ENCODE results near the gene MTF2. TPM values are rescaled to one million over a fixed set of nuclear protein-coding genes. Genes with fewer than 3 reads are reported as not detected.

MTF2 gene
- total and polyA plus RNA-seq, 10 donors, result 16.4 to 50.5 (median 39.5) TPM

DNA sequence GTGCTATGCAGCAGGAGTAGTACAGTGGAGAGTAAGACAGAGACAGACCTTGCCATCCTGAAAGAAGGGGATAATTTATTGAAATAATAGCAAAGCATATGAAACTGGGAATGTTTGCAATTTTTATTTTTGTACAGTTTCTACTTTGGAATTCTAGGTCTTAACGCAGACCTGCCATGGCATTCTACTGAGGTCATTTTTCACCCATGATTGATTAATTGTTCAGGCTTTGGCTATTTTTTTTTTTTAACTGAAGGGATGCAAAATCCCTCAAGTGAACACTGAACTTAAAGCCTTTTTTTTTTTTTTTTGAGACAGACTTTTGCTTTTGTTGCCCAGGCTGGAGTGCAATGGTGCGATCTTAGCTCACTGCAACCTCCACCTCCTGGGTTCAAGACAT lies 27.1 kb downstream of the MTF2 start:
- Histone ChIP-seq H3K27me3 (replicated peaks in 1 of 7) (no peaks in the 10 kb centered on the region), H3K9me3 (peaks cover 0 to 24% (median 21%) of the 10 kb centered on the region in 8 donors), H3K4me1 (peaks cover 0 to 43% (median 25%) of the 10 kb centered on the region in 6 donors), H3K4me3 (no peak overlapping the region), H3K27ac (no peak overlapping the region), H3K36me3 (peaks cover 0 to 68% (median 12%) of the 10 kb centered on the region in 6 donors)
- no peak for TF ChIP-seq POLR2AphosphoS5 (IDR thresholded peaks at IDR 0.05)
- no peak for TF ChIP-seq POLR2A (IDR thresholded peaks at IDR 0.05)
- TF ChIP-seq, protein P1, sequence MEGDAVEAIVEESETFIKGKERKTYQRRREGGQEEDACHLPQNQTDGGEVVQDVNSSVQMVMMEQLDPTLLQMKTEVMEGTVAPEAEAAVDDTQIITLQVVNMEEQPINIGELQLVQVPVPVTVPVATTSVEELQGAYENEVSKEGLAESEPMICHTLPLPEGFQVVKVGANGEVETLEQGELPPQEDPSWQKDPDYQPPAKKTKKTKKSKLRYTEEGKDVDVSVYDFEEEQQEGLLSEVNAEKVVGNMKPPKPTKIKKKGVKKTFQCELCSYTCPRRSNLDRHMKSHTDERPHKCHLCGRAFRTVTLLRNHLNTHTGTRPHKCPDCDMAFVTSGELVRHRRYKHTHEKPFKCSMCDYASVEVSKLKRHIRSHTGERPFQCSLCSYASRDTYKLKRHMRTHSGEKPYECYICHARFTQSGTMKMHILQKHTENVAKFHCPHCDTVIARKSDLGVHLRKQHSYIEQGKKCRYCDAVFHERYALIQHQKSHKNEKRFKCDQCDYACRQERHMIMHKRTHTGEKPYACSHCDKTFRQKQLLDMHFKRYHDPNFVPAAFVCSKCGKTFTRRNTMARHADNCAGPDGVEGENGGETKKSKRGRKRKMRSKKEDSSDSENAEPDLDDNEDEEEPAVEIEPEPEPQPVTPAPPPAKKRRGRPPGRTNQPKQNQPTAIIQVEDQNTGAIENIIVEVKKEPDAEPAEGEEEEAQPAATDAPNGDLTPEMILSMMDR (IDR thresholded peaks at IDR 0.05 in 8 of 11, conservative IDR thresholded peaks at IDR 0.05 in 3 of 11), result no peak
- DNase-seq, result no peak
- intact Hi-C loops (cut with DNase I; ENCODE audit: low total_unique reads), result no loop called here
- WGBS, 5 donors, result 92 to 97% (median 95%) methylated on average over 2 of the region's 2 CpGs

DNA sequence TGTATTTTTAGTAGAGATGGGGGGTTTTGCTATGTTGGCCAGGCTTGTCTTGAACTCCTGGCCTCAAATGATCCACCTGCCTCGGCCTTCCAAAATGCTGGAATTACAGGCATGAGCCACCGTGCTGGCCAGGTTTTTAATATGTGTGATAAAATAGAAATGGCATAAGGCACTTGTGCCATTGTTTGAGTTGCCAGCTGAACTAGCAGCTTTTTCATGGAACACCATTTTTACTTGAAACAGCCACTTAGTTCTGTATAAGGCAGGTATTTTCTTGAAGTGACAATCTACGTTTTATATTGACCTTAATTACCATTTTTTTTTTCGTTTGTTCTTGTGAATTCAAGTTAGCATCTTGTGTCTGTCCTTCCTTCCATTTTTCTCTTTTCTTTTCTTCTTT lies 28.3 kb downstream of the MTF2 start:
- intact Hi-C loops (cut with DNase I; ENCODE audit: low total_unique reads), result no loop called here
- peaks cover 0 to 46% (median 32%) of the 10 kb centered on the region in 6 donors for H3K4me1 ChIP-seq
- H3K27ac ChIP-seq, result no peak overlapping the region
- WGBS, 5 donors, result 94 to 100% (median 97%) methylated on average over 4 of the region's 4 CpGs
- H3K27me3 ChIP-seq (replicated peaks in 1 of 7), result no peaks in the 10 kb centered on the region
- H3K36me3 ChIP-seq, result peaks cover 0 to 68% (median 12%) of the 10 kb centered on the region in 6 donors
- no peak for DNase-seq
- peaks cover 0 to 24% (median 21%) of the 10 kb centered on the region in 8 donors for H3K9me3 ChIP-seq
- no peak overlapping the region for H3K4me3 ChIP-seq
- TF ChIP-seq POLR2A (IDR thresholded peaks at IDR 0.05), result no peak
- TF ChIP-seq, protein P1 (IDR thresholded peaks at IDR 0.05 in 8 of 11, conservative IDR thresholded peaks at IDR 0.05 in 3 of 11), result no peak
- TF ChIP-seq POLR2AphosphoS5 (IDR thresholded peaks at IDR 0.05), result no peak

- 90 to 98% (median 94%) methylated on average over 2 of the region's 2 CpGs for WGBS, 5 donors
These were observed 29.3 kb downstream of the MTF2 start for GRCh38 chr1:93108335-93108734.

GRCh38 chr1:93109578-93109977 lies 30.5 kb downstream of the MTF2 start:
- 97 to 100% (median 98%) methylated on average over 2 of the region's 2 CpGs for WGBS, 5 donors
- Histone ChIP-seq H3K36me3 (peaks cover 0 to 72% (median 11%) of the 10 kb centered on the region in 6 donors), H3K9me3 (peaks cover 0 to 24% (median 21%) of the 10 kb centered on the region in 8 donors), H3K4me1 (peaks cover 0 to 32% (median 22%) of the 10 kb centered on the region in 6 donors), H3K27ac (no peak overlapping the region), H3K27me3 (replicated peaks in 1 of 7) (no peaks in the 10 kb centered on the region), H3K4me3 (no peak overlapping the region)
- intact Hi-C loops (cut with DNase I; ENCODE audit: low total_unique reads), result no loop called here
- no peak for DNase-seq
- TF ChIP-seq POLR2A (IDR thresholded peaks at IDR 0.05) (no peak), POLR2AphosphoS5 (IDR thresholded peaks at IDR 0.05) (no peak)
- TF ChIP-seq, protein P1 (IDR thresholded peaks at IDR 0.05 in 8 of 11, conservative IDR thresholded peaks at IDR 0.05 in 3 of 11), result no peak

More at GRCh38 chr1:93108335-93108734, 29.3 kb downstream of the MTF2 start:
- H3K4me3 ChIP-seq, result no peak overlapping the region
- H3K27me3 ChIP-seq (replicated peaks in 1 of 7), result no peaks in the 10 kb centered on the region
- H3K9me3 ChIP-seq, result peaks cover 0 to 24% (median 21%) of the 10 kb centered on the region in 8 donors
- H3K27ac ChIP-seq, result no peak overlapping the region
- TF ChIP-seq POLR2AphosphoS5 (IDR thresholded peaks at IDR 0.05) (no peak), POLR2A (IDR thresholded peaks at IDR 0.05) (no peak)
- TF ChIP-seq, protein P1 (IDR thresholded peaks at IDR 0.05 in 8 of 11, conservative IDR thresholded peaks at IDR 0.05 in 3 of 11), result no peak
- intact Hi-C loops (cut with DNase I; ENCODE audit: low total_unique reads), result no loop called here
- DNase-seq, result no peak
- peaks cover 0 to 38% (median 26%) of the 10 kb centered on the region in 6 donors for H3K4me1 ChIP-seq
- peaks cover 0 to 75% (median 12%) of the 10 kb centered on the region in 6 donors for H3K36me3 ChIP-seq
